Right lobe of liver (tissue), 6 donors: ENCODE results near the gene SLC39A1. TPM values are rescaled to one million over a fixed set of nuclear protein-coding genes. Genes with fewer than 3 reads are reported as not detected.
A peak's percentile ranks its signal among the peaks of the same experiment; 100 is the strongest.

Experiments
- ATAC-seq, 4 donors: fragments of 200-7000 bp; cut with Tn5 transposase; one replicate each; pipeline ENCODE4 v1.9.1; 2020; ENCODE audit warnings: mild to moderate bottlenecking in 4 of 4, moderate library complexity in 4 of 4
- DNase-seq, 3 donors: peaks; one replicate each; pipeline ENCODE4 v3.0.0-alpha.2; 2020
- H3K27ac ChIP-seq, 3 donors: fragments of 200-600 bp; one replicate each; pipeline ENCODE4 v1.8.0; 2022
- H3K27me3 ChIP-seq, 2 donors: fragments of 200-600 bp; one replicate each; pipeline ENCODE4 v1.8.0; 2022
- H3K36me3 ChIP-seq, 4 donors: fragments of 200-600 bp; sonication (generic) in 1 of 4; one replicate each; pipeline versions ENCODE4 v1.5.1 to v1.8.0; 2017 to 2022; ENCODE audit warnings: control low read depth in 1 of 4
- H3K4me1 ChIP-seq, 4 donors: fragments of 200-600 bp; sonication (generic) in 1 of 4; one replicate each; pipeline versions ENCODE4 v1.5.1 to v1.8.0; 2017 to 2022; ENCODE audit warnings: control low read depth in 1 of 4
- H3K4me3 ChIP-seq, 3 donors: fragments of 200-600 bp; one replicate each; pipeline ENCODE4 v1.8.0; 2022
- H3K9me3 ChIP-seq, 4 donors: fragments of 200-600 bp; sonication (generic) in 1 of 4; one replicate each; pipeline versions ENCODE4 v1.5.1 to v1.8.0; 2017 to 2022; ENCODE audit warnings: control low read depth in 1 of 4
- CTCF ChIP-seq, 4 donors: fragments of 200-600 bp in 3 of 4; fragments of 450-650 bp in 1 of 4; IDR thresholded peaks; one replicate each; pipeline versions ENCODE4 v1.5.1 to v1.8.0; 2016 to 2022; ENCODE audit warnings: antibody characterized with exemption in 4 of 4, mild to moderate bottlenecking in 2 of 4
- POLR2A ChIP-seq: fragments of 450-650 bp; IDR thresholded peaks from one replicate; pipeline ENCODE4 v1.6.1; 2017; ENCODE audit warnings: antibody characterized with exemption, mild to moderate bottlenecking
- WGBS: methylation state at CpG from one replicate; pipeline ENCODE4 v1.1.6; 2018; ENCODE audit warnings: low coverage, low lambda C conversion rate; ENCODE audit not compliant: insufficient coverage; ENCODE audit errors: missing lambda C conversion rate; 5-methylcytosine and 5-hydroxymethylcytosine counted together
- intact Hi-C, 2 donors: fragments of 100-400 bp; cut with DNase I; formaldehyde crosslinking; loops; one replicate each; pipeline versions ENCODE4 v1.11.2 to v1.14.1; 2022
- total RNA-seq, 6 experiments: library from RNA; depleted of rRNA in 2 of 6; stranded (reverse); fragments of >200 nt in 2 of 6; fragmentation: NEBNext Ultra II Directional in 3 of 6; extraction: Animal tissue kit (Norgen Biotek cat#: 25700) in 3 of 6; gene quantifications; one replicate each; pipeline versions ENCODE4 v1.1.0 to v1.2.4, GENCODE V29; 2016 to 2023
- donor health status: DM: no; HTN: yes; CAD: no.
- donor health status: DM: no; HTN: no; CAD: no.
- donor health status: DM: no; HTN: no; CAD: no.
- donor health status: DM: no; HTN: yes; CAD: no.
- donor health status: DM: no; HTN: yes; CAD: no.

The SLC39A1 gene
- total RNA-seq, 6 experiments from 2014 or later = 33.0 to 63.6 (median 47.7) TPM

- no peaks in the 10 kb centered on the region for H3K27me3 ChIP-seq
- no peaks in the 10 kb centered on the region for H3K9me3 ChIP-seq
- peaks cover 0 to 5% (median 1%) of the 10 kb centered on the region in 4 donors for H3K36me3 ChIP-seq
- DNase-seq (no peak), ATAC-seq (no peak)
- peaks cover 0 to 48% (median 18%) of the 10 kb centered on the region in 4 donors for H3K4me1 ChIP-seq
- TF ChIP-seq POLR2A (no peak), CTCF (IDR thresholded peaks at IDR 0.05) (no peak)
- intact Hi-C loops = no loop called here
- no peak overlapping the region for H3K4me3 ChIP-seq
- 86% methylated on average over 2 of the region's 11 CpGs for WGBS
- no peak overlapping the region for H3K27ac ChIP-seq
These were observed 3.1 kb downstream of the SLC39A1 start for GRCh38 chr1:153960206-153960605.

GRCh38 chr1:153959454-153959853 lies 3.9 kb downstream of the SLC39A1 start:
- H3K9me3 ChIP-seq = no peaks in the 10 kb centered on the region
- DNase-seq = no peak
- H3K27ac ChIP-seq = peak overlapping the region in 2 of 3 donors; percentile 9 to 52
- H3K4me1 ChIP-seq = peaks cover 0 to 52% (median 19%) of the 10 kb centered on the region in 4 donors
- H3K4me3 ChIP-seq = no peak overlapping the region
- TF ChIP-seq CTCF (IDR thresholded peaks at IDR 0.05) (no peak), POLR2A (no peak)
- H3K27me3 ChIP-seq = no peaks in the 10 kb centered on the region
- 50% methylated on average over 2 of the region's 3 CpGs for WGBS
- intact Hi-C loops = no loop called here
- no peak for ATAC-seq
- H3K36me3 ChIP-seq = peaks cover 0 to 5% (median 1%) of the 10 kb centered on the region in 4 donors

- 20% methylated on average over 4 of the region's 4 CpGs for WGBS
- ATAC-seq (no peak), DNase-seq (no peak)
- intact Hi-C loops = no loop called here
- Histone ChIP-seq H3K4me3 (peak overlapping the region in 2 of 3 donors; percentile 77 to 92), H3K4me1 (peaks cover 0 to 51% (median 19%) of the 10 kb centered on the region in 4 donors), H3K27me3 (no peaks in the 10 kb centered on the region), H3K27ac (peak overlapping the region; percentile 2 to 52 (median 9)), H3K36me3 (peaks cover 0 to 5% (median 1%) of the 10 kb centered on the region in 4 donors), H3K9me3 (no peaks in the 10 kb centered on the region)
- no peak for TF ChIP-seq POLR2A
- no peak for TF ChIP-seq CTCF (IDR thresholded peaks at IDR 0.05)
These were observed 4.4 kb downstream of the SLC39A1 start for GRCh38 chr1:153958961-153959260.

- DNase-seq (peak; percentile 98 to 99 (median 99)), ATAC-seq (peak; percentile 75 to 83 (median 79))
- WGBS = 0% methylated on average over 35 of the region's 75 CpGs
- TF ChIP-seq POLR2A = peak; percentile 58
- TF ChIP-seq CTCF (IDR thresholded peaks at IDR 0.05) = no peak
- intact Hi-C loops = no loop called here
- Histone ChIP-seq H3K4me1 (peaks cover 0 to 56% (median 21%) of the 10 kb centered on the region in 4 donors), H3K36me3 (peaks cover 0 to 7% (median 2%) of the 10 kb centered on the region in 4 donors), H3K9me3 (no peaks in the 10 kb centered on the region), H3K27me3 (no peaks in the 10 kb centered on the region), H3K27ac (peak within 1 kb of the TSS; percentile 75 to 92 (median 89)), H3K4me3 (peak within 1 kb of the TSS; percentile 77 to 99 (median 92))
These were observed 5.0 kb downstream of the SLC39A1 start, which contains the start of gene CRTC2 for GRCh38 chr1:153958111-153958960. Gene CRTC2 (minus strand): TSS chr1:153958612. CDS start chr1:153958497, 115 bp downstream.
